GM18909 (cell line): Measurements from ENCODE around the gene TEDC2.
"Not testable (repeated sequence)": the region's sequence is repeated elsewhere in the genome, so short reads cannot be mapped to it uniquely, and the experiment has no call there.

ENCODE experiments used
- ATAC-seq: cut with Tn5 transposase; IDR thresholded peaks from one replicate; pipeline ENCODE4 v1.9.1; 2021; ENCODE audit warnings: mild to moderate bottlenecking; ENCODE audit not compliant: unreplicated experiment, poor library complexity

The TEDC2 gene

GRCh38 chr16:2436110-2436509, 23.8 kb upstream of the TEDC2 start:
- ATAC-seq = no peak

DNA sequence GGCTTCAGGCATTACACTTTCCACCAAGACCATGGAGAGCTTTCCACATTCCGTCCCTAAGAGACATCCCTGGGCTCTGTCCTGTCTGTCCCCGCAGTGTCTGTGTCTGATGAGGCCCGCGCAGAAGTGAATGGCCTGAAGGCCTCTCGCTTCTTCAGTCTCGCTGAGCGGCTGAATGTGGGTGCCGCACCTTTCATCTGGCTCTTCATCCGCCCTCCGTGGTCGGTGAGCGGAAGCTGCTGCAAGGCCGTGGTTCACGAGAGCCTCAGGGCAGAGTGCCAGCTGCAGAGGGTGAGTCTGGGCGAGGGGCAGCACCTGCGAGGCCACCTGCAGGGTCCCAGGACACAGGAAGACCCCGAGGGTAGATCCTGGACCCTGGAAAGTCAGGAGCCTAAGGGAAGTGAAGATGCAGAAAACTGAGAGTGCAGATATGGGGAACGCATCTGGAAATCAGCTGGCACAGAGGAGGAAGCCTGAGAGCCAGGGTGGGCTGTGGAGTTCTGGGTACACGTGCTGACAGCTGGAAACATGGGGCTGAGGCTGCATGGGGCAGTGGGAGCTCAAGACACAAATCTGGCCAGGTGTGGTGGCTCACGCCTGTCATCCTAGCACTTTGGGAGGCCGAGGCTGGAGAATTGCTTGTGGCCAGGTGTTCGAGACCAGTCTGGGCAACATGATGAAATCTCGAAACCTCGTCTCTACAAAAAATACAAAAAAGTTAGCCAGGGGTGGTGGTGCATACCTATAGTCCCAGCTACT, 22.7 kb upstream of the TEDC2 start:
- no peak for ATAC-seq

- ATAC-seq = no peak
Measured at GRCh38 chr16:2438121-2438520, 21.8 kb upstream of the TEDC2 start.

- no peak for ATAC-seq
Measured at GRCh38 chr16:2439598-2439997, 20.3 kb upstream of the TEDC2 start.

DNA sequence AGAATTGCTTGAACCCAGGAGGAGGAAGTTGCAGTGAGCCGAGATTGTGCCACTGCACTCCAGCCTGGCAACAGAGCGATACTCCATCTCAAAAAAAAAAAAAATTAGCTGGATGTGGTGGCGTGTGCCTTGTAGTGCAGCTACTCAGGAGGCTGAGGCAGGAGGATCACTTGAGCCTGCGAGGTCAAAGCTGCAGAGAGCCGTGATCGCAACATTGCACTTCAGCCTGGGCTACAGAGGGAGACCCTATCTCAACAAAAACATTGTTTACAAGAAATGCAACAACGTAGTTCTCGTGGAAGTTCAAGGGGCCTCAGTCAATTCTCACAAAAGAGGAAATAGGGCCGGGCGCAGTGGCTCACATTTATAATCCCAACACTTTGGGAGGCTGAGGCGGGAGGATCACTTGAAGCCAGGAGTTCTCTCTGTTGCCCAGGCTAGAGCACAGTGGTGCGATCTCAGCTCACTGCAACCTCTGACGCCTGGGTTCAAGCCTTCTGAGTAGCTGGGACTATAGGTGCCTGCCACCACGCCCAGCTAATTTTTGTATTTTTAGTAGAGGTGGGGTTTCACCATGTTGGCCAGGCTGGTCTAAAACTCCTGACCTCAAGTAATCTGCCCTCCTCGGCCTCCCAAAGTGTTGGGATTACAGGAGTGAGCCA, 18.6 kb upstream of the TEDC2 start:
- not testable (repeated sequence) for ATAC-seq

DNA sequence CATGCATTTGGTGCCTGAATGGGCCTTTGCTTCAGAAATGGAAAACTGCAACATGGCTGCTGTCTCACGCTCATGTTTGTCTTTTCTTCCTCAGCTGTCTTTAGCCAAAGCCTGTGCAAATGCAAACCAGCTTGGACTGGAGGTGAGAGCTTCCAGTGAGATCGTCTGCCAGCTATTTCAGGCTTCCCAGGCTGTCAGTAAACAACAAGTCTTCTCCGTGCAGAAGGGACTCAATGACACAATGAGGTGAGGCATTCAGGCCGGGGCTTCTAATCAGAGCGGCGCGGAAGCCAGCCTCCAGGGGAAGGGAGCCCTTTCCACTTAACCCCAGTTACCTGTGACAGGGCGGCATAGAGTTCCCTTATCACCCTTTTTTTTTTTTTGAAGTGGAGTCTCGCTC, 16.4 kb upstream of the TEDC2 start:
- no peak for ATAC-seq

GRCh38 chr16:2447920-2448583, 11.9 kb upstream of the TEDC2 start:
- no peak for ATAC-seq

- ATAC-seq = no peak
Measured at GRCh38 chr16:2449118-2449517, 10.8 kb upstream of the TEDC2 start.

DNA sequence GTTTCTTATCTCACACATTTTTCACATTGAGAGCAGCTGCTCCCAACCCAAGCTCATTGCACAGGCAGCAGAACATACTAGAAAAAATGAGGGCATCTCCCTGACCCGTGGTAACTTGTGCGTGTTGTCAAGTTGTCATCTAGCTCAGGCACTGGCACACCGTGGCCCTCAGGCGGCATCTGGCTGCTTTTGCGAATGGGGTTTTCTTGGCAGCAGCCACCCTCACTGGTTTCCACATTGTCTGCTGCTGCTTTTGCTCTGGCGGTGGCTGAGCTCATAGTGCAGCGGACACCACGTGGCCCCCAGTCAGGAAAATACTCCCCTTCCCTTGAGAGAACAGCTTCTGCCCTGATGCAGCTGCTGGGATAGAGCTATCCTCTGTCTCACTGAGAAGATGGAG, 9.4 kb upstream of the TEDC2 start:
- no peak for ATAC-seq

- ATAC-seq = no peak
Measured at GRCh38 chr16:2450975-2451381, 8.9 kb upstream of the TEDC2 start.

DNA sequence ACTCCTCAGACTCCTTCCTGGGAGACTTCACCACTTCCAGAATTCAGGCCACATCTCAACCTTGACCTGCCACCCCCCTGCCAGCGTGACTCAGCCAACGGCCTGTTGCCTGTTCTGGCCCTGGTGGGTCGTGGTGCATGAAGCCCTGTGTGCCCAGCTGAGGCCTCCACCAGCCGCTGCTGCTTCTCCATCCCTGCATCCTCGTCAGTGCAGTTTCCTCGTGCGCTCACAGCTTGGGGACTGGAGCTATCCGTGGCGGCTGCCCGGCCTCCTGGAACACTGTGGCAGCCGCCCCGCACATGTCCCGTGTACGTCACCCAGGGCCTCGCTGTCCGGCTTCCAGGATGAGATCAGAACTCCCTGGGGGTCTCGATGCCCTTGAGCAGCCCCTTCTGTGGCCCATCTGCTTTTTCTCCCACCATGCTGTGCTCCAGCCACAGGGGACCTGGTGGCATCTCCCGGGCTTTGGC, 8.0 kb upstream of the TEDC2 start:
- no peak for ATAC-seq

GRCh38 chr16:2452650-2453049, 7.3 kb upstream of the TEDC2 start:
- ATAC-seq = no peak

- no peak for ATAC-seq
Measured at GRCh38 chr16:2455081-2455845, 4.6 kb upstream of the TEDC2 start.

- ATAC-seq = no peak
Measured at GRCh38 chr16:2456551-2457153, 3.3 kb upstream of the TEDC2 start.

DNA sequence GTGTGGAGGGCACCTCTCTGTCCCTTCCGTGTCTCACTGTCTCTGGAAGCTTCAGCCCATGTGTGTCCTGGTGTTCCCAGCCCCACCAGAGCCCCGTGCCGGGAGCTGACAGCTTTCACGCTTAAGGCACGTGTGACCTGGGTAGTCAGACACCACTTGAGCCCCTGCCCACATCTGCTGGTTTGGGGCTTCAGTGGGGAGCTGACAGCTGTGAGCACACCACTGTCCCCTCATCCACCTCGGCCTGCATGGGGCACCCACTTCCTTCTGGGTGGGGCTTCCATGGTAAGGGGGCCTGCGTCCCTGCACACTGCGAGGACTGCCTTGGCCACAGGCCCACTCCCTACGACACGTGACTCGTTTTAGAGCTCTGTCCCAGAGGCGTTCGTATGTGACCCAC, 2.6 kb upstream of the TEDC2 start:
- ATAC-seq = no peak

- no peak for ATAC-seq
Measured at GRCh38 chr16:2457946-2458345, 2.0 kb upstream of the TEDC2 start.

DNA sequence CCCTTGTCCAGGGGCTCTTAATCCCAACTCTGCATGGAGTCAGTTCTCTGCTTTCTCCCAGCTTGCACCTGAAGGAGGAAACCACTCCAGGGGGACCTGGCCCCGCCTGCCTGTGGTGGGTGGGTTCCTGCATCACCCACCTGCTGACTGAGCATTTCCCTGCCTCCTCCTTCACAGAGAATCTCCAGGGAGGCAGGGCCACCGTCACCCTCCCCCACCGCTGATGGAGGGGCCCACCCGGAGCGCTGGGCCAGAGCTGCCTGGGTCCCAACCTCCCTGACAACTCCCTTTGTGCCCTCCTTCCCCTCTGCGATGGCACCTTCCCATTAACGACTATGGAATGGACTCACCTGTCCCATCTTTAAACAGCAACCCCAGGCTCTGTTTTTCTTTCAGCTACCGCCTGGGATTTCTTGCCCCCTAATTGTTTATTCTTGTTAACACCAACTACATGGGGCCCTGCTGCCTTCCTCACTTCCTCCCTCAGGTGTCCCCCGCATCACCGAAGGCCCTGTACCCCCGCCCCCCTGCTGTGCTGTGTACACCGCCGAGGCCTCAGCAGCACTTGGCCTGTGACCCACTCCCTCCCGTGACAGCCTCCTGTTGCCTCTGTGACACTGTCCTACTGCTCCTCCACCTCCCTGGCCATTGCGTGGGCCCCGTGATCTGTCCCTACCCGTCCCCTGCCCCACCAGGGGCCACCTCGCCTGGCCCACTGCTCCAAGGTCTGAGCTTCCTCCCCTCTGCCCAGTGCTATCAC, 842 bp upstream of the TEDC2 start:
- no peak for ATAC-seq

GRCh38 chr16:2460391-2460713, 443 bp downstream of the TEDC2 start:
- no peak for ATAC-seq

GRCh38 chr16:2460916-2461315, 1.0 kb downstream of the TEDC2 start:
- no peak for ATAC-seq
